DOHH2 (cell line): ENCODE measurements around the gene ADAMTSL1.

Source experiments
- H3F3A ChIP-seq: fragments of 200-600 bp; sonication (generic), shearing (Covaris generic); 2 replicates; pipeline ENCODE4 v1.6.0; 2016; ENCODE audit warnings: antibody characterized with exemption, mild to moderate bottlenecking; ENCODE audit not compliant: control insufficient read depth, insufficient read depth
- H3K27ac ChIP-seq: fragments of 200-600 bp; sonication (generic); 2 replicates; pipeline ENCODE4 v1.5.1; 2014; ENCODE audit warnings: low read depth, mild to moderate bottlenecking, low read length, moderate library complexity
- H3K27me3 ChIP-seq: fragments of 200-600 bp; sonication (generic); 2 replicates; pipeline ENCODE4 v1.6.1; 2014; ENCODE audit warnings: mild to moderate bottlenecking, low read length, mixed read lengths; ENCODE audit not compliant: control insufficient read depth
- H3K36me3 ChIP-seq: fragments of 200-600 bp; sonication (generic); 2 replicates; pipeline ENCODE4 v1.6.1; 2014; ENCODE audit warnings: mild to moderate bottlenecking, low read length, moderate library complexity, mixed read lengths; ENCODE audit not compliant: control insufficient read depth
- H3K4me1 ChIP-seq: fragments of 200-600 bp; sonication (generic); 2 replicates; pipeline ENCODE4 v1.6.1; 2014; ENCODE audit warnings: mild to moderate bottlenecking, low read length, mixed read lengths; ENCODE audit not compliant: control insufficient read depth
- H3K4me2 ChIP-seq: fragments of 200-600 bp; sonication (generic); 2 replicates; pipeline ENCODE4 v1.6.0; 2014; ENCODE audit warnings: mild to moderate bottlenecking, low read length, moderate library complexity
- H3K4me3 ChIP-seq: fragments of 200-600 bp; sonication (generic); 2 replicates; pipeline ENCODE4 v1.5.1; 2014; ENCODE audit warnings: mild to moderate bottlenecking, low read length, mixed read lengths
- H3K79me2 ChIP-seq: fragments of 200-600 bp; sonication (generic); 2 replicates; pipeline ENCODE4 v1.6.1; 2014; ENCODE audit warnings: mild to moderate bottlenecking, low read length, mixed read lengths; ENCODE audit not compliant: control insufficient read depth
- H3K9me2 ChIP-seq: fragments of 200-600 bp; sonication (generic); replicated peaks from 2 replicates; pipeline ENCODE4 v1.6.1; 2014; ENCODE audit warnings: mild to moderate bottlenecking, low read length, mixed read lengths; ENCODE audit not compliant: control insufficient read depth
- H3K9me3 ChIP-seq: fragments of 200-600 bp; sonication (generic); 2 replicates; pipeline ENCODE4 v1.6.1; 2014; ENCODE audit warnings: antibody characterized with exemption, low read length, mixed read lengths; ENCODE audit not compliant: control insufficient read depth, insufficient read depth
- H4K20me1 ChIP-seq: fragments of 200-600 bp; sonication (generic); 2 replicates; pipeline ENCODE4 v1.6.0; 2014; ENCODE audit warnings: low read depth, mild to moderate bottlenecking, antibody characterized with exemption, low read length, moderate library complexity; ENCODE audit not compliant: control insufficient read depth, insufficient read depth
- CTCF ChIP-seq: fragments of 200-600 bp; sonication (generic); IDR thresholded peaks from one replicate; pipeline ENCODE4 v1.5.1; 2014; ENCODE audit warnings: antibody characterized with exemption, mild to moderate bottlenecking, low read depth, low read length; ENCODE audit not compliant: poor library complexity, severe bottlenecking
- EZH2phosphoT487 ChIP-seq: fragments of 200-600 bp; sonication (generic); IDR thresholded peaks from 2 replicates; pipeline ENCODE4 v1.6.1; 2017; ENCODE audit warnings: borderline replicate concordance, mild to moderate bottlenecking, antibody characterized with exemption, low read length, moderate library complexity, mixed read lengths

The ADAMTSL1 gene

GRCh38 chr9:18717759-18718158 is 243.8 kb downstream of the ADAMTSL1 start:
- Histone ChIP-seq H3K4me2 (no peak overlapping the region), H3K4me1 (no peaks in the 10 kb centered on the region), H3K79me2 (no peaks in the 10 kb centered on the region), H3K36me3 (no peaks in the 10 kb centered on the region), H3K9me3 (no peaks in the 10 kb centered on the region), H3F3A (no peaks in the 10 kb centered on the region), H4K20me1 (no peaks in the 10 kb centered on the region), H3K27ac (no peak overlapping the region), H3K9me2 (no peaks in the 10 kb centered on the region), H3K4me3 (no peak overlapping the region), H3K27me3 (no peaks in the 10 kb centered on the region)
- no peak for TF ChIP-seq CTCF
- no peak for TF ChIP-seq EZH2phosphoT487

GRCh38 chr9:18718393-18718792 is 244.4 kb downstream of the ADAMTSL1 start:
- Histone ChIP-seq H3K4me2 (no peak overlapping the region), H3K36me3 (no peaks in the 10 kb centered on the region), H3K79me2 (no peaks in the 10 kb centered on the region), H3K27me3 (no peaks in the 10 kb centered on the region), H3F3A (no peaks in the 10 kb centered on the region), H4K20me1 (no peaks in the 10 kb centered on the region), H3K9me2 (no peaks in the 10 kb centered on the region), H3K4me3 (no peak overlapping the region), H3K4me1 (no peaks in the 10 kb centered on the region), H3K27ac (no peak overlapping the region), H3K9me3 (no peaks in the 10 kb centered on the region)
- TF ChIP-seq CTCF (no peak), EZH2phosphoT487 (no peak)

- no peaks in the 10 kb centered on the region for H3K9me2 ChIP-seq
- H3K4me3 ChIP-seq: no peak overlapping the region
- no peaks in the 10 kb centered on the region for H3K79me2 ChIP-seq
- H3K9me3 ChIP-seq: no peaks in the 10 kb centered on the region
- H4K20me1 ChIP-seq: no peaks in the 10 kb centered on the region
- no peak overlapping the region for H3K27ac ChIP-seq
- TF ChIP-seq EZH2phosphoT487 (no peak), CTCF (no peak)
- no peaks in the 10 kb centered on the region for H3K36me3 ChIP-seq
- no peaks in the 10 kb centered on the region for H3F3A ChIP-seq
- no peaks in the 10 kb centered on the region for H3K27me3 ChIP-seq
- no peak overlapping the region for H3K4me2 ChIP-seq
- H3K4me1 ChIP-seq: no peaks in the 10 kb centered on the region
These were observed 245.0 kb downstream of the ADAMTSL1 start for GRCh38 chr9:18718932-18719331.

GRCh38 chr9:18720691-18721090 is 246.7 kb downstream of the ADAMTSL1 start:
- Histone ChIP-seq H3K79me2 (no peaks in the 10 kb centered on the region), H4K20me1 (no peaks in the 10 kb centered on the region), H3K27me3 (no peaks in the 10 kb centered on the region), H3K4me2 (no peak overlapping the region), H3K27ac (no peak overlapping the region), H3K4me3 (no peak overlapping the region), H3K4me1 (no peaks in the 10 kb centered on the region), H3K36me3 (no peaks in the 10 kb centered on the region), H3K9me2 (no peaks in the 10 kb centered on the region), H3F3A (no peaks in the 10 kb centered on the region), H3K9me3 (no peaks in the 10 kb centered on the region)
- no peak for TF ChIP-seq EZH2phosphoT487
- TF ChIP-seq CTCF: no peak
